NB4 (cell line): Measurements from ENCODE around the gene TOM1L1.

Experiments
- CTCF ChIP-seq: IDR thresholded peaks from one replicate; pipeline ENCODE4 v1.5.1; 2012; ENCODE audit warnings: low read depth, low read length
- MAX ChIP-seq: IDR thresholded peaks from 2 replicates; pipeline ENCODE4 v1.6.1; 2011; ENCODE audit warnings: low read depth, low read length
- POLR2A ChIP-seq: IDR thresholded peaks from 2 replicates; pipeline ENCODE4 v1.6.1; 2011; ENCODE audit warnings: mild to moderate bottlenecking; ENCODE audit not compliant: insufficient read length; ENCODE audit errors: extremely low read depth

- TF ChIP-seq POLR2A (no peak), CTCF (no peak), MAX (no peak)
These were observed 18.3 kb upstream of the TOM1L1 start for GRCh38 chr17:54882371-54882770.
